Gastrocnemius medialis (tissue), 4 donors: Measurements from ENCODE around the gene SERPINB6. TPM values are rescaled to one million over a fixed set of nuclear protein-coding genes. Genes with fewer than 3 reads are reported as not detected.

Experiments used
- ATAC-seq, 2 donors: fragments of 150-250 bp; one replicate each; pipeline ENCODE4 v1.9.1; 2016
- DNase-seq, 2 donors: peaks; one replicate each; pipeline ENCODE4 v3.0.0-alpha.2; 2019
- H3K27ac ChIP-seq, 4 donors: fragments of 200-600 bp; sonication (generic); 1 replicate in 1 of 4; 2 replicates in 3 of 4; pipeline ENCODE4 v1.5.1; 2016 to 2018; ENCODE audit warnings: mild to moderate bottlenecking in 2 of 4, moderate library complexity in 1 of 4
- H3K27me3 ChIP-seq, 3 donors: fragments of 200-600 bp; sonication (generic) in 2 of 3; 1 replicate in 1 of 3; 2 replicates in 2 of 3; pipeline versions ENCODE4 v1.5.1 to v1.6.0; 2016 to 2019; ENCODE audit warnings: mild to moderate bottlenecking in 1 of 3, moderate library complexity in 1 of 3
- H3K36me3 ChIP-seq, 2 donors: fragments of 200-600 bp; sonication (generic) in 1 of 2; one replicate each; pipeline ENCODE4 v1.5.1; 2017 to 2018
- H3K4me1 ChIP-seq, 2 donors: fragments of 200-600 bp; sonication (generic) in 1 of 2; one replicate each; pipeline ENCODE4 v1.5.1; 2016 to 2017; ENCODE audit warnings: mild to moderate bottlenecking in 2 of 2
- H3K4me3 ChIP-seq, 4 donors: fragments of 200-600 bp; sonication (generic) in 3 of 4; 1 replicate in 1 of 4; 2 replicates in 3 of 4; pipeline ENCODE4 v1.5.1; 2016 to 2019; ENCODE audit warnings: mild to moderate bottlenecking in 2 of 4
- H3K9me3 ChIP-seq, 3 donors: fragments of 200-600 bp; sonication (generic) in 2 of 3; 1 replicate in 1 of 3; 2 replicates in 2 of 3; pipeline ENCODE4 v1.5.1; 2016 to 2019
- POLR2A ChIP-seq, 2 donors: fragments of 450-650 bp; IDR thresholded peaks; one replicate each; pipeline ENCODE4 v1.6.1; 2017; ENCODE audit warnings: antibody characterized with exemption in 2 of 2, mild to moderate bottlenecking in 2 of 2, moderate library complexity in 2 of 2
- in situ Hi-C, 4 donors: fragments of 200-750 bp; cut with MboI; loops; one replicate each; pipeline versions ENCODE4 v1.15.0 to v1.8.0; 2017; ENCODE audit warnings: low sequenced_read_pairs in 4 of 4
- intact Hi-C: fragments of 100-400 bp; cut with DNase I; formaldehyde crosslinking; loops from one replicate; pipeline ENCODE4 v1.15.1; 2023; ENCODE audit warnings: low total_unique reads
- total RNA-seq, 4 donors: library from RNA; depleted of rRNA; stranded (reverse); fragments of >200 nt; gene quantifications; one replicate each; pipeline versions ENCODE4 v1.1.0 to v1.2.3, GENCODE V29; 2016
- TF ChIP-seq, protein P1 (sequence below), 5 experiments: fragments of 450-650 bp in 3 of 5; fragments of 200-600 bp in 2 of 5; sonication (generic) in 2 of 5; IDR thresholded peaks in 4 of 5; conservative IDR thresholded peaks in 1 of 5; 1 replicate in 4 of 5; 2 replicates in 1 of 5; pipeline ENCODE4 v1.5.1; 2016 to 2019; ENCODE audit warnings: antibody characterized with exemption in 5 of 5, mild to moderate bottlenecking in 3 of 5, moderate library complexity in 3 of 5

SERPINB6 gene
- total RNA-seq, 4 donors from 2014 or later = 114 to 260 (median 189) TPM

DNA sequence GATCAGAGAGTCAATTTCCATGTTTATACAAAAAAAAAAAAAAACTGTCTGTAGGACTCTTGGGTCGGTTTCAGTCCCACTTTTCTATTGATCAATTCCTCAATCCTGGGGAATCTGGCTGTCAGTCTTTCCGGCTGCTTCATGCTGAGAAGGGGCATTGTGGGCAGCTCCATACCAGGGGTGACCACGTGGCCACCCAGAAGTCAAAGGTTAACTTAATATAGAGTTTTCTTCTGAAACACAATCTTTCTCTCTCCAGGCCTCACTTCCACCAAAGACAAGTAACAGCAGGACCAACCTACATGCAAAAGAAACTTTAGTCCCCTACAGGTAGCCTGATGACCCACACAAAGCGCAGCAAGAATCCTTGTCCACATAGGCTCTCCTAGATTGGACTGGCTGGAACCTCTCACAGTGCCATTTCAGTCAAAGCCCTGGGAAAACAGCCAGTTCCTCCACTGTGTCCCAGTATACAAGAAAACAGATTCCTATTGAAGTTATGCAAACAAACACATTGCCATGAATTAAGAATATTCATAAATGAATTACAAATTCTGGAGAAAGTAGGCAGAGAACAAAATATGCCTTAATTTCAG is 49.7 kb downstream of the SERPINB6 start:
- no peak for ATAC-seq
- no peak for DNase-seq
- intact Hi-C loops (no loop called here), in situ Hi-C loops (loop anchor here in 1 of 4 donors (10.0 kb wide), 1 partner anchor 137 kb away; no protein-coding TSS in a partner anchor)
- no peaks in the 10 kb centered on the region for H3K9me3 ChIP-seq
- no peaks in the 10 kb centered on the region for H3K36me3 ChIP-seq
- H3K27me3 ChIP-seq = no peaks in the 10 kb centered on the region
- peaks cover 0 to 5% of the 10 kb centered on the region in 2 donors for H3K4me1 ChIP-seq
- H3K27ac ChIP-seq = no peak overlapping the region
- no peak overlapping the region for H3K4me3 ChIP-seq
- no peak for TF ChIP-seq POLR2A (IDR thresholded peaks at IDR 0.05)
- TF ChIP-seq, protein P1, sequence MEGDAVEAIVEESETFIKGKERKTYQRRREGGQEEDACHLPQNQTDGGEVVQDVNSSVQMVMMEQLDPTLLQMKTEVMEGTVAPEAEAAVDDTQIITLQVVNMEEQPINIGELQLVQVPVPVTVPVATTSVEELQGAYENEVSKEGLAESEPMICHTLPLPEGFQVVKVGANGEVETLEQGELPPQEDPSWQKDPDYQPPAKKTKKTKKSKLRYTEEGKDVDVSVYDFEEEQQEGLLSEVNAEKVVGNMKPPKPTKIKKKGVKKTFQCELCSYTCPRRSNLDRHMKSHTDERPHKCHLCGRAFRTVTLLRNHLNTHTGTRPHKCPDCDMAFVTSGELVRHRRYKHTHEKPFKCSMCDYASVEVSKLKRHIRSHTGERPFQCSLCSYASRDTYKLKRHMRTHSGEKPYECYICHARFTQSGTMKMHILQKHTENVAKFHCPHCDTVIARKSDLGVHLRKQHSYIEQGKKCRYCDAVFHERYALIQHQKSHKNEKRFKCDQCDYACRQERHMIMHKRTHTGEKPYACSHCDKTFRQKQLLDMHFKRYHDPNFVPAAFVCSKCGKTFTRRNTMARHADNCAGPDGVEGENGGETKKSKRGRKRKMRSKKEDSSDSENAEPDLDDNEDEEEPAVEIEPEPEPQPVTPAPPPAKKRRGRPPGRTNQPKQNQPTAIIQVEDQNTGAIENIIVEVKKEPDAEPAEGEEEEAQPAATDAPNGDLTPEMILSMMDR (IDR thresholded peaks at IDR 0.05 in 4 of 5, conservative IDR thresholded peaks at IDR 0.05 in 1 of 5) = no peak

GRCh38 chr6:2920671-2921112 is 50.7 kb downstream of the SERPINB6 start:
- H3K36me3 ChIP-seq = no peaks in the 10 kb centered on the region
- in situ Hi-C loops = loop anchor here in 1 of 4 donors (10.0 kb wide), 1 partner anchor 136 kb away; no protein-coding TSS in a partner anchor
- no peaks in the 10 kb centered on the region for H3K27me3 ChIP-seq
- TF ChIP-seq POLR2A (IDR thresholded peaks at IDR 0.05) = no peak
- TF ChIP-seq, protein P1 (IDR thresholded peaks at IDR 0.05 in 4 of 5, conservative IDR thresholded peaks at IDR 0.05 in 1 of 5) = no peak
- no peak overlapping the region for H3K4me3 ChIP-seq
- intact Hi-C loops = no loop called here
- no peak overlapping the region for H3K27ac ChIP-seq
- no peak for DNase-seq
- peaks cover 0 to 5% of the 10 kb centered on the region in 2 donors for H3K4me1 ChIP-seq
- H3K9me3 ChIP-seq = no peaks in the 10 kb centered on the region
- ATAC-seq = no peak

DNA sequence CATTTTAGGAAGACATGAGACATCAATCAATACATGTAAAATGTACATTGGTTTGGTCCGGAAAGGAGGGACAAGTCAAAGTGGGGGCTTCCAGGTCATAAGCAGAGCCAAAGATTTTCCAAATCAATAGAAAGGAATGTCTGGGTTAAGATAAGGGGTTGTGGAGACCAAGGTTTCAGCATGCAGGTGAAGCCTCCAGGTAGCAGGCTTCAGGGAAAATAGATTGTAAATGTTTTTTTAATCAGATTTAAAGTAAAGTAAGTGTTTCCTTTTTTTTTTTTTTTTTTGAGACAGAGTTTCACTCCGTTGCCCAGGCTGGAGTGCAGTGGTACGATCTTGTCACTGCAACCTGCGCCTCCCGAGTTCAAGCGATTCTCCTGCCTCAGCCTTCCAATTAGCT is 51.5 kb downstream of the SERPINB6 start:
- in situ Hi-C loops = loop anchor here in 1 of 4 donors (10.0 kb wide), 1 partner anchor 135 kb away; no protein-coding TSS in a partner anchor

GRCh38 chr6:2919401-2919800 is 52.0 kb downstream of the SERPINB6 start:
- Histone ChIP-seq H3K27me3 (no peaks in the 10 kb centered on the region), H3K4me1 (peaks cover 0 to 5% of the 10 kb centered on the region in 2 donors), H3K36me3 (no peaks in the 10 kb centered on the region), H3K9me3 (no peaks in the 10 kb centered on the region), H3K4me3 (no peak overlapping the region), H3K27ac (no peak overlapping the region)
- intact Hi-C loops = no loop called here
- DNase-seq = no peak
- in situ Hi-C loops = no loop called here
- TF ChIP-seq, protein P1 (IDR thresholded peaks at IDR 0.05 in 4 of 5, conservative IDR thresholded peaks at IDR 0.05 in 1 of 5) = no peak
- TF ChIP-seq POLR2A (IDR thresholded peaks at IDR 0.05) = no peak
- ATAC-seq = no peak

More for the DNA sequence above, 51.5 kb downstream of the SERPINB6 start:
- no peak for ATAC-seq
- intact Hi-C loops = no loop called here
- DNase-seq = no peak
- Histone ChIP-seq H3K36me3 (no peaks in the 10 kb centered on the region), H3K27me3 (no peaks in the 10 kb centered on the region), H3K27ac (no peak overlapping the region), H3K4me3 (no peak overlapping the region), H3K9me3 (no peaks in the 10 kb centered on the region), H3K4me1 (peaks cover 0 to 5% of the 10 kb centered on the region in 2 donors)
- TF ChIP-seq, protein P1 (IDR thresholded peaks at IDR 0.05 in 4 of 5, conservative IDR thresholded peaks at IDR 0.05 in 1 of 5) = no peak
- no peak for TF ChIP-seq POLR2A (IDR thresholded peaks at IDR 0.05)
